NCI-H460 (cell line): ENCODE results near the gene IGSF3. TPM values are rescaled to one million over a fixed set of nuclear protein-coding genes. Genes with fewer than 3 reads are reported as not detected.
"Not testable (repeated sequence)": the region's sequence is repeated elsewhere in the genome, so short reads cannot be mapped to it uniquely, and the experiment has no call there.

Source experiments
- DNase-seq: peaks from one replicate; pipeline ENCODE4 v3.0.0-alpha.2; 2016; ENCODE audit warnings: low read depth; ENCODE audit errors: extremely low read depth
- total RNA-seq: library from RNA; depleted of rRNA; stranded (reverse); fragments of >200 nt; shearing (Covaris generic); gene quantifications from 2 replicates; pipeline ENCODE4 v1.2.3, GENCODE V29; 2014

The IGSF3 gene
- total RNA-seq, 1 experiment from 2014 or later, result 1.7 TPM

DNA sequence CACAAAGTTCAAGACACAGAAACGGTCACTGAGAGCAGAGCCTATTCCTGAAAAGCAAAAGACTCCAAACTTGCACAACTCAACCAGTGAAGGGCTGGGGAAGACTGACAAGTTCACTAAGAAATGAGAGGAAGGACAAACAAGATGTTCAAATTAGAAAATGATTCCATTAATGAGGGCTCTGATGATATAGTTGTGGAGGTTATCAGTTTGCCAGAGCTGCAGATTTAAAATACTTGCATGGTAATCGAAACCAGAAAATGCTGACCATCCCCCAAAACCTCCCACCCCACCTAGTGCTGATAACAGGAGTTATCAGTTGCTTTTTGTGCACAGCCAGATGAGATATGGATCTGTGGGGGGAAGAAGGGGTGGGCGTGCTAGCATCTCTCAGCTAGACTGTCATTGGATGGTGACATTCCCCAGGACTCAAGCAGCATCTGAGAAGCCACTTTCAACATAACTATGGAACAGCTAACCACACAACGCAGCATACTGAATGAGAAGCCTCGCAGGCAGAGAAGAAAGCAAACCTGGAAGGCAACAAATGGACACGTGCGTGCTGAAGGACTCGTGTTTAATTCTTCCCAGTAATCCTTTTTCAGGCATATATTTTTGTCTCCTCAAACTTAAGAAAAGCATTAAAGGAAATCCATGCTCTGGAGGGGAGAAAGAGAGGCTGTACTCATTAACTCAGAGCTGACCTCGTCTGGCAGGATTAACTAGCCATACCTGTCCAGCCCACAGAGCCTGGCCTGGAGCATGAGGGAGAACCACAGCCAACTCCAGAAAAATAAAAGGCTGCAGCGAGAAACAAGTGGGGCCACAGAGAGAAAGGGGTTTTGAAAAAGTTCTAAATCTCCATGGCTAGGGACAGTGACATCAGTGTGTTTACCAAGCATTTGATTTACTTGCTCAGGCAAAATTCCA, 35.3 kb downstream of the IGSF3 start:
- not testable (repeated sequence) for DNase-seq

GRCh38 chr1:116631554-116631953, 36.0 kb downstream of the IGSF3 start:
- DNase-seq, result not testable (repeated sequence)

GRCh38 chr1:116630057-116630456, 37.5 kb downstream of the IGSF3 start:
- DNase-seq, result not testable (repeated sequence)

DNA sequence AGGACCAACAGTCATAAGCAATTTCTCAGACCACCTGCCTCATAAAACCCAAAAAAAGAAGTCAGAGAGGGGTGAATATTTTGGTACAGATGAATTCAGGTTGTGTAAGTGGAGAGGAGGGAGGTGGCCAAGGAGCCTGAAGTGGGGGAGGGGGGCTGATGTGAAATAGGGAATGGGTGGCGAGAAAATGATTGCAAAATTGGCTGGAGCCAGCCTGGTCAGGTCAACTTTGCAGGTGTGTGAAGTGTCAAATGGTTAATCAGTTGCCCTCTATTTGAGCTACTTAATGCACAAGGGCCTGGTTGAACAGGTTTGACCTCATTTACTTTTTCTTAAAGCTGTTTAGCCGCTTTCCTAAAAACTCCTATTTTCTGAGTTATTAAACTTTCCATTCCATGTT, 38.1 kb downstream of the IGSF3 start:
- not testable (repeated sequence) for DNase-seq

GRCh38 chr1:116628448-116628847, 39.1 kb downstream of the IGSF3 start:
- DNase-seq, result no peak

DNA sequence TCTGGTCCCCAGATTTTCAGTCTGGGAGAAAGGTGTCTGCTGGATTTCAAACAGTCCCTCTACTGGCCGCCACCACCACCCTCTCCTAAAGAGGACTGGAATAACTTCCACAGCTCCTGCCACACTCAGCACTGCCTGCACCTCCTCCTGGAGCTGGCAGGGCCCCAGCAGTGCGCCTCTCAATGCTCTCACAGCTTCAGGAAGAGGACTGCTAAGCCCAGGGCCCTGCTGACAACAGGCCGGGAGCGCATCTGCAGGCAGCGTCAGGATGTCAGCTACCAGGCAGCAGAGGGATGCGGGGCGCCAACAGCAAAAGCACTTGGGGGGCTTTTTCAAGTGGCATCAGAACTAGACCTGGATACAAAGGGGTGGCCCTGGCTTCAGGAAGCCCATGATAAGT, 40.2 kb downstream of the IGSF3 start:
- DNase-seq, result not testable (repeated sequence)

DNA sequence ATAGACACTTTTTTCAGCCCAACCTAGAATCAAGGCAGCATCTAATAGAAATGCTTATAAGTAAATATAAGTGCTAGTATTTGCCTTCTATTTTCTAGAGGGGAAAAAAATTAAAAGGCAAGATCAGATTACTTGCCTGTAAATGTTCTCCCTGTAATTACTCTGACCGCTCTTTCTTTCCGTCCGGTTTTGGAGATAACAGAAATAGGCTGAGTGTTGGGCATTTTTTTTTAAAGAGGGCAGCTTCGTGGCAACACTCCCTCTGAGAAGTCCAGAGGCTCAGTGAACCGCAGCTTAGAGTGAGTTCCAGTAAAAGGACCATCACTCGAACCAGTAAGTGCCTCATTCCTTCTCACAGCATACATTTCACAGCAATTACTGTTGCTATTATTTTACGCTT, 40.6 kb downstream of the IGSF3 start:
- DNase-seq, result not testable (repeated sequence)

GRCh38 chr1:116625155-116625554, 42.4 kb downstream of the IGSF3 start:
- not testable (repeated sequence) for DNase-seq

DNA sequence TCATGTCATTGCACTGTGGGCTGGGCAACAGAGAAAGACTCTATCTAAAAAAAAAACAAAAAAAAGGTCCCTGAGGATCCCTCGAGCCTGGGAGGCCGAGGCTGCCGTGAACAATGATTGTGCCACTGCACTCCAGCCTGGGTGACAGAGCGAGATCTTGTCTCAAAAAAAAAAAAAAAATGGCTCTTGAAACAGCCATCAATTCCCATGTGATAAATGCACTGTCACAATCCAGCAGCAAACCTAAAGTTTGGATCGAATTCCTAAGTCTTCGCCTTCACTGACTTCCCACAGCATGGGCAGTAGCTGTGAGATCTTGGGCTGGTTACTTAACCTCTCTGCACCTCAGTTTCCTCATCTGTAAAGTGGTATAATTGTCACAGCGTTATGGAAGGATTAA, 43.5 kb downstream of the IGSF3 start:
- no peak for DNase-seq

- not testable (repeated sequence) for DNase-seq
Observed at GRCh38 chr1:116622496-116622895, 45.0 kb downstream of the IGSF3 start.

DNA sequence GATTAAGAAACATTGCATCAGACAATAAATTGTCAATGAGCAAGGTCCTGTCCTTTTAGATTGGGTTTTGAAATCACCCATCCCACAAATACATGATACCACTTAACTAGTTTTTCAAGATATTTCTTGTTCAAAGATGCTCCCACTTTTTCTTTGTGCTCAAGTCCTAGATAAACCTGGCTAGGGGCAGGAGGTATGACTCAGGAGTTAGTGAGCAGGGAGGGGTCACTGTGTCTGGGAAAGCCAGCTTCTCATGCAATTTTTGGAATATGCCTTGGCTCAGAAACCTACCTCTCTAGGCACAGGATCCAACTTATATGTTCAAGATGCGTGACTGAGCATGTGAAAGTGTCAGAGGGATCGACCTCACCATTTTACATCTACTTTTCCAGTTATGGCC, 45.8 kb downstream of the IGSF3 start:
- DNase-seq, result not testable (repeated sequence)

DNA sequence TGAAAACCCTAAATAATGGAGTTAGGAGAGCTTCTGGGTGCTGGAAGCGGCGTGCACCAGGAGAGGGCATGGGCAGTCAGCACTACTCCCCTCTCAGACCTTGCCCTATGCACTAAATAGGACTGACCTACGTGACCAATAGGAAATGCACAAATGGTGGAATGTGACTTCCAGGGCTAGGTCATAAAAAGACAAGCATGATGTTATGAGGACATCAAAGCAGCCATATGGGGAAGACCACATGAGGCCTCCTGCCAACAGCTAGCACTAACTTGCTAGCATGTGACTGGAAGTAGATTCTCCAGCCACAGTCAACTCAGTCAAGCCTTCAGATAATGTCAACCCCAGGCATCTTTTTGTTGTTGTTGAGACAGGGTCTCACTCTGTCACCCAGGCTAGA, 47.1 kb downstream of the IGSF3 start:
- not testable (repeated sequence) for DNase-seq

DNA sequence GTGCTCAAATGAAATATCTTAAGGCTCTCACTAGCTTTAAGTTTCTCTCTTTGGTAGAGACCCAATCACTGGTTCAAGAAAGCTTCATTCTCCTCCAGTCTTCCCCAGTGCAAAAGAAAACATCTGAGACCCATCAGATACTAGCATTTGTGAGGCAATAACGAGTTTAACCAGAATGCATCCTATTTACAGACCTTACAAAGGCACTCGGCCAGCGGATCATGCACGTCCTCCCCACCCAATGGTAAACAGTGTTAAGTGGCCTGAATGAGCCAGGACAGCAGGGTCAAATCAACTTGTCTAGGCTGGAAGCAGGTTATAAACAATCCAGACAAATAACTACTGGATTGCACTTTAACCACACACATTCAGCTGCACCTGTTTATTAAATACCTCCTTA, 48.4 kb downstream of the IGSF3 start:
- not testable (repeated sequence) for DNase-seq

GRCh38 chr1:116617808-116618207, 49.7 kb downstream of the IGSF3 start:
- DNase-seq, result not testable (repeated sequence)

DNA sequence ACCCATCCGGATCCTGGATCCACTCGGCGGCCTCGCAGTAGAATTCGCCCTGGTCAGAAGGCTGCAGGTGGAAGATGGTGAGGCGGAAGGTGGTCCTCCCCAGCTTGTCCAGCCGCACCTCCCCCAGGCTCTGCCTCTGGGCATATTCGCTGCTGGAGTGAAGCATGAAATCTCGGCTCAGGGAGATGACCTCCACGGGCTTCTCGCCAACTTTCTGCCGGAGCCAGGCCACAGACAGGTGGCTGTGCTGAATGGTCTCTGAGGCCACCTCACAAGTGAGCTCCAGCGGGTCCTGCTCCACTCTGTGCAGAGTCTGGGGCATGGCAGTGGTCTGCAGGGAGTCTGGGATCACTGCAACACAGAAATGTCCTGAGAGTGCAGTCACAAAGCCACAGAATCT, 53.7 kb downstream of the IGSF3 start:
- DNase-seq, result not testable (repeated sequence)

DNA sequence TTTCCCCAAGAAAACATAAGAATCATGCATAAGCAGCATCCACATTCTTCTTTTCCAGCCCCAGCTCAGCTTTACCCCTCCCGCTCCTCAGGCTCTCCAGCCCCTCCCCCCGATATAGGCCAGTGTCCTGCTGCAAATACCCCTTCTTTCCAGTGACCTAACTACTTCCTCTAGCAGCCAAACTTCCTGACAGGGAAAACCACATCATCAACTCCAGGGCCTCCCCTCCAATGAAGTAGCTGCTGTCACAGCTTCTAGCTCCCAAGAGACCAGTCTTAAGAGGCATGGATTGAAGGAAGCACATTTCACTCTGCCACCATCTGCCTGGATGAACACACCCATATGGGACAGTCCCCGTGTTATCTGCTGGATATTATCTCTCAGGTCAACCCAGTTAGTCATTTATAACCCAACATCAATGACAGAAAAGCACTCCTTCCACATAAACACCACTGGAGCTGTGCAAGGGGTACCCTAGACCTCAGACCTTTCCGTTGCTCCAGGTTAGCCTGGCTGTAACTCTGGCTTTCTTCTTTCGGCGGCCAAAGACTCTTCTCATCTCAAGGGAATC, 57.6 kb downstream of the IGSF3 start:
- not testable (repeated sequence) for DNase-seq

GRCh38 chr1:116608841-116609240, 58.7 kb downstream of the IGSF3 start:
- not testable (repeated sequence) for DNase-seq

GRCh38 chr1:116608151-116608550, 59.4 kb downstream of the IGSF3 start:
- not testable (repeated sequence) for DNase-seq

GRCh38 chr1:116607463-116607862, 60.1 kb downstream of the IGSF3 start:
- not testable (repeated sequence) for DNase-seq

GRCh38 chr1:116606067-116606466, 61.5 kb downstream of the IGSF3 start:
- not testable (repeated sequence) for DNase-seq

DNA sequence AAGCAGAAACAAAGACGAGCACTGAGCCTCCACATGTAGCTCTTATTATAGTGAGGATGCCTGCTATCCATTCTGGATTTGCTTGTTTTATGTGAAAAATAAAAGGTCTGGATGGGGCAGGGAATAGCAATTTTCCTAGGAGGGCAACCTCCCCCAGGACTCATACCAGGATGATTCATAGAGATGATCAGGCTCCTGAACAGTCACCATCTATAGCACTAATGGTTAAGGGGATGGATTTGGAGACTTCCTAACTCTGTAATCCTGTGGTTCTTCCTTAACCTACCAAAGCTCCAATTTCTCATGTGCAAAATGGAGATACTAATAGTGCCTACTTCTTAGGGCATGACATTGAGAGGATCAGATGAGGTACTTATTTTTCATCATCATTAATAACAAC, 62.2 kb downstream of the IGSF3 start:
- no peak for DNase-seq

DNA sequence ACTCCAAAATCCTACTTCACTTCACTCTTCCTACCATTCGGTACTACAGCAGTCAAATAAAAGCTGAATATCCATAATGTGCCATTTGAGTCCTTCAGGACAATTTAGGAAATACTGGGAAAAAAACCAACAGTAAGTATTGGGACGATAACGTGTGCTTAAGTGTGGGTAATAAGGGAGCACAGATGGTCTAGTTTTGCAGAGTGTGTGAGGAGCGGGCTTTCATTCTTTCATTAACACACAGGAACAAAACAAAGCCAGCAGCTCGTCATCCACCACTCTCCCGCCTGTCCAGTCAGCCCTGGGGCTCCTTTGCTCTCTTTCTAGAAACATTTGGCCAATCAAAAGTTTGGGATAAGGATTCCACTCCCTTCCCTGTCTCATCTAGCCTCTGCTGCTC, 63.1 kb downstream of the IGSF3 start:
- not testable (repeated sequence) for DNase-seq
